Adrenal gland (tissue), 12 donors: Measurements from ENCODE around the gene ZMIZ2. TPM values are rescaled to one million over a fixed set of nuclear protein-coding genes. Genes with fewer than 3 reads are reported as not detected.

Source experiments
- DNase-seq, 7 donors: peaks; one replicate each; pipeline ENCODE4 v3.0.0-alpha.2; 2019 to 2020
- H3K27ac ChIP-seq, 5 donors: fragments of 200-600 bp; sonication (generic) in 4 of 5; 1 replicate in 3 of 5; 2 replicates in 2 of 5; pipeline versions ENCODE4 v1.5.1 to v1.8.0; 2016 to 2020; ENCODE audit warnings: mild to moderate bottlenecking in 1 of 5
- H3K27me3 ChIP-seq: fragments of 200-600 bp; 2 replicates; pipeline ENCODE4 v1.8.0; 2021
- H3K36me3 ChIP-seq, 2 donors: fragments of 200-600 bp; replicated peaks in 1 of 2; 1 replicate in 1 of 2; 2 replicates in 1 of 2; pipeline versions ENCODE4 v1.5.1 to v1.8.0; 2018 to 2022
- H3K4me1 ChIP-seq, 2 donors: fragments of 200-600 bp; replicated peaks in 1 of 2; 1 replicate in 1 of 2; 2 replicates in 1 of 2; pipeline versions ENCODE4 v1.5.1 to v1.8.0; 2018 to 2021
- H3K4me3 ChIP-seq, 4 donors: fragments of 200-600 bp; sonication (generic) in 3 of 4; one replicate each; pipeline ENCODE4 v1.5.1; 2016 to 2018
- H3K9me3 ChIP-seq, 3 donors: fragments of 200-600 bp; sonication (generic) in 1 of 3; replicated peaks in 1 of 3; 1 replicate in 2 of 3; 2 replicates in 1 of 3; pipeline versions ENCODE4 v1.5.1 to v1.8.0; 2016 to 2021
- CTCF ChIP-seq, 6 experiments: fragments of 450-650 bp in 4 of 6; fragments of 200-600 bp in 2 of 6; sonication (generic) in 1 of 6; IDR thresholded peaks; 1 replicate in 5 of 6; 2 replicates in 1 of 6; pipeline versions ENCODE4 v1.5.1 to v1.8.0; 2016 to 2021; ENCODE audit warnings: antibody characterized with exemption in 6 of 6, mild to moderate bottlenecking in 2 of 6, moderate library complexity in 1 of 6
- POLR2A ChIP-seq, 2 donors: fragments of 450-650 bp; IDR thresholded peaks; one replicate each; pipeline ENCODE4 v1.6.1; 2017; ENCODE audit warnings: antibody characterized with exemption in 2 of 2, mild to moderate bottlenecking in 2 of 2, moderate library complexity in 1 of 2
- WGBS, 4 donors: extraction: QIAGEN DNeasy Blood & Tissue Kit in 2 of 4; methylation state at CpG; one replicate each; pipeline versions ENCODE4 v1.1.5 to v1.1.7; 2013 to 2017; 5-methylcytosine and 5-hydroxymethylcytosine counted together
- intact Hi-C, 2 donors: fragments of 100-400 bp; cut with DNase I; formaldehyde crosslinking; loops; one replicate each; pipeline versions ENCODE4 v1.14.1 to v1.15.0; 2022 to 2023
- polyA plus RNA-seq, 3 donors: library from polyadenylated mRNA; stranded (reverse); fragments of 200-250 nt in 2 of 3; fragments of 350-450 nt in 1 of 3; fragmentation: Illumina TruSeq in 1 of 3; extraction: RNeasy Lipid Tissue Mini Kit (QIAGEN cat#74804) in 1 of 3; gene quantifications; one replicate each; pipeline ENCODE4 v1.2.3, GENCODE V29; 2013 to 2014
- total RNA-seq, 9 donors: library from RNA; depleted of rRNA in 4 of 9; stranded (reverse); fragments of >200 nt in 4 of 9; fragments of 120-200 nt in 1 of 9; fragmentation: NEBNext Ultra II Directional in 1 of 9; extraction: Animal tissue kit (Norgen Biotek cat#: 25700) in 1 of 9; gene quantifications; one replicate each; pipeline versions ENCODE4 v1.1.0 to v1.2.4, GENCODE V29; 2013 to 2023
- donor health status: healthy with polysubstance abuse.
- donor health status: Bipolar disorder and iron deficiency.
- donor health status: DM: yes; HTN: yes; CAD: no.
- donor health status: DM: no; HTN: no; CAD: no.
- donor health status: DM: no; HTN: no; CAD: no.
- donor health status: DM: yes; HTN: yes; CAD: no.

The ZMIZ2 gene
- total and polyA plus RNA-seq, 12 donors = 7.9 to 280 (median 53.7) TPM

- Histone ChIP-seq H3K27ac (no peak overlapping the region), H3K27me3 (no peaks in the 10 kb centered on the region), H3K36me3 (no peaks in the 10 kb centered on the region), H3K4me1 (no peaks in the 10 kb centered on the region), H3K9me3 (no peaks in the 10 kb centered on the region), H3K4me3 (no peak overlapping the region)
- intact Hi-C loops = no loop called here
- DNase-seq = no peak
- TF ChIP-seq POLR2A (IDR thresholded peaks at IDR 0.05) (no peak), CTCF (IDR thresholded peaks at IDR 0.05) (no peak)
Observed at GRCh38 chr7:44811093-44811492, 62.4 kb downstream of the ZMIZ2 start.

GRCh38 chr7:44811571-44811970, 62.9 kb downstream of the ZMIZ2 start:
- intact Hi-C loops = no loop called here
- WGBS, 4 donors = 86 to 93% (median 89%) methylated on average over 4 to 6 of the region's 6 CpGs

GRCh38 chr7:44814919-44815318, 66.3 kb downstream of the ZMIZ2 start:
- no peak for TF ChIP-seq POLR2A (IDR thresholded peaks at IDR 0.05)
- no peak for TF ChIP-seq CTCF (IDR thresholded peaks at IDR 0.05)
- Histone ChIP-seq H3K9me3 (no peaks in the 10 kb centered on the region), H3K36me3 (no peaks in the 10 kb centered on the region), H3K27ac (no peak overlapping the region), H3K4me3 (no peak overlapping the region), H3K4me1 (no peaks in the 10 kb centered on the region), H3K27me3 (no peaks in the 10 kb centered on the region)
- no peak for DNase-seq
- 86 to 100% (median 94%) methylated on average over 2 of the region's 2 CpGs for WGBS, 4 donors
- intact Hi-C loops = no loop called here

More at GRCh38 chr7:44811571-44811970, 62.9 kb downstream of the ZMIZ2 start:
- Histone ChIP-seq H3K27ac (no peak overlapping the region), H3K27me3 (no peaks in the 10 kb centered on the region), H3K4me1 (no peaks in the 10 kb centered on the region), H3K4me3 (no peak overlapping the region), H3K9me3 (no peaks in the 10 kb centered on the region), H3K36me3 (no peaks in the 10 kb centered on the region)
- no peak for DNase-seq
- TF ChIP-seq POLR2A (IDR thresholded peaks at IDR 0.05) = no peak
- TF ChIP-seq CTCF (IDR thresholded peaks at IDR 0.05) = no peak

DNA sequence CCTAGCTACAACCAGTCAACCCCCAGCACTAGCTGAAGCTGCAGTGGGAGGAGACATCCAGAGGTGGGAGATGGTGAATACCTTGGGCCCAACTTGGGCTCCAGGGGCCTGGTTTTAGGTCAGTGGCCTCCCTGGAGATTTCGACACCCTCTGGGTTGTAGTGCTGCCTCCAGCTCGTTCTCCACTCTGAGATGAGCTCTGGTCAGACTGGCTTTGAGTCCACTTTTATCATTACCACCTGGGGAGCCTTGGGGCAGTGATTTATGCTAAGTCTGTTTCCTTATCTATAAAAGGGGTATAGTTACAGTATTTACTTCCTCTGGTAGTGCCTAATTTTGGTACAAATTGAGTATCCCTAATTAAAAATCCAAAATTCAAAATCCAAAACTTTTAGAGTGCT, 70.6 kb downstream of the ZMIZ2 start:
- 60 to 78% (median 75%) methylated on average over 2 of the region's 2 CpGs; no CpG with 5 or more reads in 1 of the 4 donors for WGBS, 4 donors
- H3K4me3 ChIP-seq = no peak overlapping the region
- TF ChIP-seq CTCF (IDR thresholded peaks at IDR 0.05) (no peak), POLR2A (IDR thresholded peaks at IDR 0.05) (no peak)
- no peaks in the 10 kb centered on the region for H3K9me3 ChIP-seq
- H3K36me3 ChIP-seq = no peaks in the 10 kb centered on the region
- peaks cover 0 to 5% of the 10 kb centered on the region in 2 donors for H3K4me1 ChIP-seq
- H3K27ac ChIP-seq = no peak overlapping the region
- DNase-seq = no peak
- no peaks in the 10 kb centered on the region for H3K27me3 ChIP-seq
- intact Hi-C loops = no loop called here

Other genes with a start within 250 kb of the ZMIZ2 start
- gene NPC1L1, start 207.5 kb upstream of the ZMIZ2 start, total RNA-seq = under 1 TPM in 7 of 9 donors, not detected in 2; under 0.01 to 0.42 (median 0.08) TPM
- under 1 TPM; 0.02 to 0.48 (median 0.20) TPM for gene NPC1L1, start 207.5 kb upstream of the ZMIZ2 start, polyA plus RNA-seq
- gene DDX56, start 174.9 kb upstream of the ZMIZ2 start, total RNA-seq = 10 to 100 TPM; 35.9 to 91.8 (median 57.0) TPM
- gene DDX56, start 174.9 kb upstream of the ZMIZ2 start, polyA plus RNA-seq = 100 to 1,000 TPM in 2 of 3 donors, 10 to 100 TPM in 1; 71.4 to 543 (median 232) TPM
- gene TMED4, start 166.6 kb upstream of the ZMIZ2 start, total RNA-seq = 100 to 1,000 TPM in 7 of 9 donors, 10 to 100 TPM in 2; 87.5 to 189 (median 127) TPM
- gene TMED4, start 166.6 kb upstream of the ZMIZ2 start, polyA plus RNA-seq = 10 to 100 TPM; 45.2 to 64.9 (median 46.7) TPM
- 100 to 1,000 TPM in 8 of 9 donors, 10 to 100 TPM in 1; 70.3 to 284 (median 151) TPM for gene OGDH, start 142.2 kb upstream of the ZMIZ2 start, total RNA-seq
- 100 to 1,000 TPM in 1 of 3 donors, 10 to 100 TPM in 2; 46.0 to 148 (median 59.8) TPM for gene OGDH, start 142.2 kb upstream of the ZMIZ2 start, polyA plus RNA-seq
- 1,000 to 10,000 TPM in 5 of 9 donors, 100 to 1,000 TPM in 4; 589 to 2,403 (median 1,205) TPM for gene PPIA, start 47.8 kb downstream of the ZMIZ2 start, total RNA-seq
- 1,000 to 10,000 TPM; 1,388 to 3,672 (median 3,342) TPM for gene PPIA, start 47.8 kb downstream of the ZMIZ2 start, polyA plus RNA-seq
- 100 to 1,000 TPM in 7 of 9 donors, 10 to 100 TPM in 2; 62.7 to 158 (median 121) TPM for gene H2AZ2, start 99.2 kb downstream of the ZMIZ2 start, total RNA-seq
- 100 to 1,000 TPM in 1 of 3 donors, 10 to 100 TPM in 2; 69.0 to 102 (median 77.7) TPM for gene H2AZ2, start 99.2 kb downstream of the ZMIZ2 start, polyA plus RNA-seq
- gene PURB, start 136.7 kb downstream of the ZMIZ2 start, total RNA-seq = 10 to 100 TPM in 7 of 9 donors, 1 to 10 TPM in 2; 9.5 to 23.3 (median 17.1) TPM
- gene PURB, start 136.7 kb downstream of the ZMIZ2 start, polyA plus RNA-seq = 10 to 100 TPM in 1 of 3 donors, 1 to 10 TPM in 2; 4.6 to 16.4 (median 7.5) TPM
- 1 to 10 TPM in 7 of 9 donors, under 1 TPM in 2; 0.06 to 8.1 (median 3.6) TPM for gene MYO1G, start 230.2 kb downstream of the ZMIZ2 start, total RNA-seq
- gene MYO1G, start 230.2 kb downstream of the ZMIZ2 start, polyA plus RNA-seq = 10 to 100 TPM in 1 of 3 donors, 1 to 10 TPM in 2; 1.0 to 12.8 (median 4.0) TPM